IMR-90 (cell line): ENCODE data around the gene GRSF1.

Experiments
- BHLHE40 ChIP-seq: fragments of 150-350 bp; IDR thresholded peaks from 2 replicates; pipeline ENCODE4 v1.6.1; 2016; ENCODE audit warnings: mild to moderate bottlenecking, low read depth, low read length
- CEBPB ChIP-seq: IDR thresholded peaks from 2 replicates; pipeline ENCODE4 v1.6.1; 2012; ENCODE audit warnings: low read depth, low read length, improper control_type of control experiment
- CTCF ChIP-seq: conservative IDR thresholded peaks from 2 replicates; pipeline ENCODE4 v1.5.1; 2012; ENCODE audit warnings: mild to moderate bottlenecking, low read depth, low read length, improper control_type of control experiment
- ELK1 ChIP-seq: fragments of 150-350 bp; IDR thresholded peaks from 2 replicates; pipeline ENCODE4 v1.6.1; 2016; ENCODE audit warnings: low read depth, mild to moderate bottlenecking, low read length, moderate library complexity, borderline replicate concordance
- FOS ChIP-seq: fragments of 150-350 bp; IDR thresholded peaks from 2 replicates; pipeline ENCODE4 v1.6.1; 2016; ENCODE audit warnings: low read depth, low read length
- MAFK ChIP-seq: IDR thresholded peaks from 2 replicates; pipeline ENCODE4 v1.6.1; 2012; ENCODE audit warnings: low read depth, low read length, improper control_type of control experiment
- MAZ ChIP-seq: IDR thresholded peaks from 2 replicates; pipeline ENCODE4 v1.6.1; 2012; ENCODE audit warnings: low read depth, mild to moderate bottlenecking, low read length, improper control_type of control experiment, moderate library complexity, borderline replicate concordance
- MXI1 ChIP-seq: IDR thresholded peaks from 2 replicates; pipeline ENCODE4 v1.6.1; 2012; ENCODE audit warnings: low read depth, mild to moderate bottlenecking, low read length, moderate library complexity, borderline replicate concordance
- POLR2A ChIP-seq: IDR thresholded peaks from 2 replicates; pipeline ENCODE4 v1.6.1; 2012; ENCODE audit warnings: mild to moderate bottlenecking, low read depth, low read length
- RAD21 ChIP-seq: IDR thresholded peaks from 2 replicates; pipeline ENCODE4 v1.6.1; 2012; ENCODE audit warnings: low read length, improper control_type of control experiment
- RCOR1 ChIP-seq: IDR thresholded peaks from 2 replicates; pipeline ENCODE4 v1.6.1; 2012; ENCODE audit warnings: mild to moderate bottlenecking, low read length, improper control_type of control experiment; ENCODE audit not compliant: insufficient replicate concordance
- RFX5 ChIP-seq: IDR thresholded peaks from 2 replicates; pipeline ENCODE4 v1.8.0; 2012; ENCODE audit warnings: low read depth, mild to moderate bottlenecking, low read length, moderate library complexity
- SMC3 ChIP-seq: fragments of 150-350 bp; IDR thresholded peaks from 2 replicates; pipeline ENCODE4 v1.6.1; 2016; ENCODE audit warnings: low read depth, mild to moderate bottlenecking, antibody characterized with exemption, low read length, moderate library complexity
- USF2 ChIP-seq: fragments of 150-350 bp; IDR thresholded peaks from 2 replicates; pipeline ENCODE4 v1.6.1; 2017; ENCODE audit warnings: mild to moderate bottlenecking, antibody characterized with exemption, low read length, low read depth

- no peak for TF ChIP-seq CTCF
- TF ChIP-seq BHLHE40: no peak
- TF ChIP-seq RFX5: no peak
- no peak for TF ChIP-seq MXI1
- TF ChIP-seq ELK1: no peak
- no peak for TF ChIP-seq POLR2A
- TF ChIP-seq MAZ: no peak
- TF ChIP-seq CEBPB: no peak
- no peak for TF ChIP-seq RCOR1
- no peak for TF ChIP-seq RAD21
- no peak for TF ChIP-seq SMC3
- no peak for TF ChIP-seq FOS
- TF ChIP-seq USF2: no peak
- TF ChIP-seq MAFK: peak; percentile 75
Observed at GRCh38 chr4:70855464-70855863, 15.8 kb upstream of the GRSF1 start.
